Endodermal cell (in vitro differentiated cells): ENCODE results near the gene BTBD19. TPM values are rescaled to one million over a fixed set of nuclear protein-coding genes. Genes with fewer than 3 reads are reported as not detected.

Source experiments
- DNase-seq: peaks from one replicate; pipeline ENCODE4 v3.0.0-alpha.2; 2017
- H3K27ac ChIP-seq: 2 replicates; pipeline ENCODE4 v1.5.1; 2013; ENCODE audit warnings: mild to moderate bottlenecking, low read depth, low read length, moderate library complexity
- H3K27me3 ChIP-seq: 2 replicates; pipeline ENCODE4 v1.6.1; 2013; ENCODE audit warnings: mild to moderate bottlenecking, low read length, moderate library complexity; ENCODE audit not compliant: insufficient read depth, control insufficient read depth, poor library complexity, severe bottlenecking
- H3K36me3 ChIP-seq: 2 replicates; pipeline ENCODE4 v1.7.0; 2013; ENCODE audit warnings: mild to moderate bottlenecking, low read length, moderate library complexity; ENCODE audit not compliant: control insufficient read depth, insufficient read depth
- H3K4me1 ChIP-seq: one replicate; pipeline ENCODE4 v1.7.0; 2013; ENCODE audit warnings: low read length; ENCODE audit not compliant: control insufficient read depth, insufficient read depth
- H3K4me3 ChIP-seq: 2 replicates; pipeline ENCODE4 v1.5.1; 2013; ENCODE audit warnings: mild to moderate bottlenecking, low read length, moderate library complexity
- H3K9ac ChIP-seq: 2 replicates; pipeline ENCODE4 v1.6.1; 2013; ENCODE audit warnings: mild to moderate bottlenecking, low read length, moderate library complexity; ENCODE audit not compliant: poor library complexity, severe bottlenecking; ENCODE audit errors: extremely low read depth
- H3K9me3 ChIP-seq: 2 replicates; pipeline ENCODE4 v1.6.1; 2013; ENCODE audit warnings: mild to moderate bottlenecking, low read length, moderate library complexity; ENCODE audit not compliant: control insufficient read depth
- H3K27ac Mint-ChIP-seq: 2 replicates; pipeline ENCODE4 v1.8.0; 2020; ENCODE audit warnings: mixed read lengths
- H3K27me3 Mint-ChIP-seq: 2 replicates; pipeline ENCODE4 v1.8.0; 2021; ENCODE audit warnings: mild to moderate bottlenecking, mixed read lengths; ENCODE audit not compliant: insufficient read depth
- H3K36me3 Mint-ChIP-seq: 2 replicates; pipeline ENCODE4 v1.8.0; 2020; ENCODE audit warnings: low read depth, mixed read lengths
- H3K4me1 Mint-ChIP-seq: 2 replicates; pipeline ENCODE4 v1.8.0; 2020; ENCODE audit warnings: mixed read lengths
- H3K4me3 Mint-ChIP-seq: 2 replicates; pipeline ENCODE4 v1.8.0; 2020; ENCODE audit warnings: mild to moderate bottlenecking, moderate library complexity, mixed read lengths
- H3K9me3 Mint-ChIP-seq: 2 replicates; pipeline ENCODE4 v1.8.0; 2020; ENCODE audit warnings: mild to moderate bottlenecking, mixed read lengths
- WGBS, 2 experiments: methylation state at CpG; one replicate each; pipeline versions ENCODE4 v1.1.5 to v1.1.7; 2013; ENCODE audit warnings: missing lambda C conversion rate in 2 of 2, mixed read lengths in 1 of 2; ENCODE audit not compliant: insufficient coverage in 1 of 2, insufficient read length in 1 of 2; 5-methylcytosine and 5-hydroxymethylcytosine counted together
- total RNA-seq, 2 donors: library from RNA; stranded (reverse); fragmentation: NEBNext Ultra II Directional in 1 of 2; extraction: Animal tissue kit (Norgen Biotek cat#: 25700) in 1 of 2; gene quantifications; 2 replicates in 1 of 2; 3 replicates in 1 of 2; pipeline ENCODE4 v1.2.1, GENCODE V29; 2021
- TF ChIP-seq, protein P1 (sequence below): fragments of 200-600 bp; sonication (generic); conservative IDR thresholded peaks from 2 replicates; pipeline ENCODE4 v1.5.0; 2021; ENCODE audit warnings: antibody characterized with exemption, mild to moderate bottlenecking

The BTBD19 gene
- total RNA-seq, 2 donors from 2014 or later, result 7.4 to 7.9 TPM

GRCh38 chr1:44839576-44839975, 31.3 kb downstream of the BTBD19 start:
- Histone ChIP-seq H3K9ac (no peak overlapping the region), H3K9me3 (no peaks in the 10 kb centered on the region), H3K36me3 (no peaks in the 10 kb centered on the region), H3K27ac (no peak overlapping the region), H3K4me1 (no peaks in the 10 kb centered on the region), H3K27me3 (peaks cover 7% of the 10 kb centered on the region), H3K4me3 (no peak overlapping the region)
- Mint-ChIP-seq H3K27me3 (peaks cover 18% of the 10 kb centered on the region), H3K36me3 (peaks cover 4% of the 10 kb centered on the region), H3K27ac (no peak overlapping the region), H3K4me3 (no peak overlapping the region), H3K4me1 (peaks cover under 1% of the 10 kb centered on the region), H3K9me3 (no peaks in the 10 kb centered on the region)
- TF ChIP-seq, protein P1, sequence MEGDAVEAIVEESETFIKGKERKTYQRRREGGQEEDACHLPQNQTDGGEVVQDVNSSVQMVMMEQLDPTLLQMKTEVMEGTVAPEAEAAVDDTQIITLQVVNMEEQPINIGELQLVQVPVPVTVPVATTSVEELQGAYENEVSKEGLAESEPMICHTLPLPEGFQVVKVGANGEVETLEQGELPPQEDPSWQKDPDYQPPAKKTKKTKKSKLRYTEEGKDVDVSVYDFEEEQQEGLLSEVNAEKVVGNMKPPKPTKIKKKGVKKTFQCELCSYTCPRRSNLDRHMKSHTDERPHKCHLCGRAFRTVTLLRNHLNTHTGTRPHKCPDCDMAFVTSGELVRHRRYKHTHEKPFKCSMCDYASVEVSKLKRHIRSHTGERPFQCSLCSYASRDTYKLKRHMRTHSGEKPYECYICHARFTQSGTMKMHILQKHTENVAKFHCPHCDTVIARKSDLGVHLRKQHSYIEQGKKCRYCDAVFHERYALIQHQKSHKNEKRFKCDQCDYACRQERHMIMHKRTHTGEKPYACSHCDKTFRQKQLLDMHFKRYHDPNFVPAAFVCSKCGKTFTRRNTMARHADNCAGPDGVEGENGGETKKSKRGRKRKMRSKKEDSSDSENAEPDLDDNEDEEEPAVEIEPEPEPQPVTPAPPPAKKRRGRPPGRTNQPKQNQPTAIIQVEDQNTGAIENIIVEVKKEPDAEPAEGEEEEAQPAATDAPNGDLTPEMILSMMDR, result no peak
- DNase-seq, result no peak
- WGBS, 2 experiments, result 92 to 97% methylated on average over 3 to 4 of the region's 4 CpGs

GRCh38 chr1:44842486-44842861, 34.2 kb downstream of the BTBD19 start:
- Histone ChIP-seq H3K9ac (peak overlapping the region; percentile 35), H3K27ac (no peak overlapping the region), H3K36me3 (no peaks in the 10 kb centered on the region), H3K4me3 (peak overlapping the region; percentile 82), H3K4me1 (no peaks in the 10 kb centered on the region), H3K27me3 (peaks cover 7% of the 10 kb centered on the region), H3K9me3 (no peaks in the 10 kb centered on the region)
- DNase-seq, result no peak
- no peaks in the 10 kb centered on the region for H3K4me1 Mint-ChIP-seq
- TF ChIP-seq, protein P1, result no peak
- WGBS, 2 experiments, result 72 to 73% methylated on average over 12 to 16 of the region's 16 CpGs
- H3K9me3 Mint-ChIP-seq, result no peaks in the 10 kb centered on the region
- H3K4me3 Mint-ChIP-seq, result peak overlapping the region; percentile 68
- H3K36me3 Mint-ChIP-seq, result peaks cover 4% of the 10 kb centered on the region
- peaks cover 23% of the 10 kb centered on the region for H3K27me3 Mint-ChIP-seq
- no peak overlapping the region for H3K27ac Mint-ChIP-seq

DNA sequence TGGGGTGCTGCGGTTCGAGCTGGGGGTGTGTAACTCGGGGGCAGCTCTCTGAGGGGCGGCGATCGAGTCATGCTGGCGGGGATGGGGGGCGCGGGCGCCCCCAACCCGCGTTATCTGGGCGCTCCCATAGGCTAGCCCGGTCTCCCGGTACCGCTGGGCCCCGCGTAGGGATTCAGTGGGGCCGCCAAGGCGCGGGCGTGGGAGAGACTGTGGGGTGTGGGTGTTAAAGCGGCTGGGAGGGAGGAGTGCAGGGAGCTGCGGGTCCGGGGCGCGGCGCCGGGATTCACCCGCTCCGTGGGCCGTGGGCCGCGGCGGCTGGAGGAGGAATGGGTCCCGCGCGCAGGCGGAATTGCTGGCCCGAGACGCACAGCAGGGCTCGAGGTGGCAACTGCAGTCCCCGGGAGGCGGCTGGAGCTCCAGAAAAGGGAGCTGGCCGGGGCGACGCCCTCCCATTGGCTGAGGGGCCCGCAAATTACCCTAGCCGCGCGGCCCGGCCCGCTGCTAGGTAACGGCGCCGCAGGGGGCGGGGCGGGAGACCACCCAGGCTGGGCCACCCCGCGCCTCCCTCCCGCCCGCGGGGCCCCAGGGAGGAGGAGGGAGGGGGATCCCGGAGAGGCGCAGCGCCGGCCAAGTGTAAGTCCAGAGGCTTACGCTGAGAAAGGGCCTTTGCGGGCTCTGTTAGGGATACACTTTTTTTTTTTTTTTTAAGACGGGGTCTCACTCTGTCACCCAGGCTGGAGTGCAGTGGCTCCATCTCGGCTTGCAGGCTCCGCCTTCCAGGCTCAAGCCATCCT, 34.7 kb downstream of the BTBD19 start, which contains the start of gene PTCH2:
Gene PTCH2, minus strand, starts transcription at position 392 of the 794 bp plus-strand sequence. Its CDS starts 321 bp downstream, at position 71.
- WGBS, 2 experiments, result 3 to 4% methylated on average over 11 to 72 of the region's 72 CpGs

More for the DNA sequence above, 34.7 kb downstream of the BTBD19 start, which contains the start of gene PTCH2:
- peak; percentile 94 for DNase-seq
- peaks cover 23% of the 10 kb centered on the region for H3K27me3 Mint-ChIP-seq
- H3K4me1 Mint-ChIP-seq, result no peaks in the 10 kb centered on the region
- peaks cover 7% of the 10 kb centered on the region for H3K27me3 ChIP-seq
- no peak within 1 kb of the TSS for H3K27ac ChIP-seq
- TF ChIP-seq, protein P1, result no peak
- H3K4me1 ChIP-seq, result no peaks in the 10 kb centered on the region
- H3K4me3 ChIP-seq, result peak within 1 kb of the TSS; percentile 82
- peak within 1 kb of the TSS; percentile 35 for H3K9ac ChIP-seq
- no peaks in the 10 kb centered on the region for H3K9me3 ChIP-seq
- peaks cover 4% of the 10 kb centered on the region for H3K36me3 Mint-ChIP-seq
- peak within 1 kb of the TSS; percentile 68 for H3K4me3 Mint-ChIP-seq
- no peaks in the 10 kb centered on the region for H3K36me3 ChIP-seq
- no peaks in the 10 kb centered on the region for H3K9me3 Mint-ChIP-seq
- no peak within 1 kb of the TSS for H3K27ac Mint-ChIP-seq
